ENCODE measurements around the gene ATPAF2.

- TF ChIP-seq CTCF (IDR thresholded peaks at IDR 0.05) = no peak
- TF ChIP-seq POLR2A (IDR thresholded peaks at IDR 0.05) = no peak
These were observed 4.0 kb upstream of the ATPAF2 start for GRCh38 chr17:18042983-18043382.
